ENCODE results near the gene ZBTB17. TPM values are rescaled to one million over a fixed set of nuclear protein-coding genes. Genes with fewer than 3 reads are reported as not detected.
"Not testable (repeated sequence)": the region's sequence is repeated elsewhere in the genome, so short reads cannot be mapped to it uniquely, and the experiment has no call there.

The ZBTB17 gene
- total RNA-seq, 1 donor from 2014 or later, result 14.3 TPM

DNA sequence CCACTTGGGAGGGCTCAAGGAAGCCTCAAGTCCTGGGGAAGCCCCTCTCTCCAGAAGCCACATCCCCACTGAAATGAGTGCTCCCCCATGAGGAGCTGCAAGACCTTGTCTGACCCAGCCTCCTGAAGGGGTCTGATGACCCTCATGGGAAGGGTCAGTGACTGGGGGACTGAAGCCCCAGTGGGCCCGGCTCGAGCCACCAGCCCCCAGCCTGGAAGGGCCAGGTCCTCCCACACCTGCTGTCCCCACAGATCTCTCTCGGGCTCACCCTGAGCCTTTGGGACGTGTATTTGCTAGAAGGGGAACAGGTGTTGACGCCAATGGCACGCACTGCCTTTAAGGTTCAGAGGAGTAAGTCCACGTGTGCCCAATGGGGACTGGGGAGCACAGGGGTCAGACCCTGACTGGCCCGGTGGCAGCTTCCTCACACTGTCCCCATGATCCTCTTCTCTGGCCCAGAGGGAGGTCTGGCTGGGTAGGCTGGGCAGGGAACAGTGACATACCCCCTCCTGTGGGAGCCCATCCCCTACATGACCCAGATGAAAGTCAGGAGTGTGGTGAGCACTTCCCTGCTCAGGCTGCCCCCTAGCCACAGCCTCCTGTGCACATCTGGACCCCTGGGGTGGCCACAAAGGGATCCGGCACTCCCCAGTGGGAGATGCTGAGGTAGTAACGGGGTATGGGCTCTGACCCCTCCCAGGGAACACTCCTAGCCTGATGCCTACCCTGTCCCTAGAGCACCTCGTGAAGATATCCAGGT is 15.7 kb upstream of the ZBTB17 start:
- DNase-seq (ENCODE audit: low spot score) (no peak), ATAC-seq (no peak)

GRCh38 chr1:15989776-15990175 is 13.9 kb upstream of the ZBTB17 start:
- ATAC-seq (no peak), DNase-seq (ENCODE audit: low spot score) (no peak)

DNA sequence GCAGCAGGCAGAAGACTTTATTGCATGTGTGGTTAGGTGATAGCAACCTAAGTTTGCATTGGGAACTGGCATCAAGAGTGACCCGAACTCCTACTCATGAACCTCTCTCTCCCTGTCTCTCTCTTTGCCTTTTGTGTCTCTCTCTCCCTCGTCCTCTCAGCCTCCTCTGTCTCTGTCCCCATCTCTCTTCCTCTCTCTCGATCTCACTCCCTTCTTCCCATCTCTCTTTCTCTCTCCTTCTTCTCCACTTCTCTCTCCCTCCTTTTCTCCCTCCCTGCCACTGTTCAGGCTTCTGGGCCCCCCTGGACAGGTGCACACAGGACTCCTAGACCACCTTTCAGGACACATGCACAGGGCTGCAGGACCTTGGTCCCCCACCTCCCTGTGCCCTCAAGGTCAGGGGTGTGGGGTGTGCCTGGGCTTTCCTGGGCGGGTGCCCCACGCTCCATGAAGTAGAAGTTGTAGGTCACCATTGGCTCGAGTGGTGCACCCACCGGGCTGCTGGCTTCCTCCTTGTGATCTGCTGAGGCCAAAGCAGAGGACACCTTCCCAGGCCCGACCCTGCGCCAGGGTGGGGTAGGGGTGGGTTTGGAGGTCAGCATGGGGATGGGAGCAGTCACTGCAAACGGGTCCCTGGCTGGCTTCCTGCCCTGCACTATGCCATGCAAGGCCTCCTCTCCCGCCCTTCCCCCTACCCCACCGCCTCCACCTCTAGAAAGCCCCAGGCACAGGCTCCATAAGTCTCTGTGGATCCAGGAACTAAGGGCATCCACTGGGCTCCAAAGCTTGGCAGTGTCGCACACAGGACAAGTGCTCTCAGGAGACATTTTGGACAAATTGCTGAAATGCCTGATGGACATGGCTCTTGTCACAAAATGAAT is 13.2 kb upstream of the ZBTB17 start:
- ATAC-seq (no peak), DNase-seq (ENCODE audit: low spot score) (no peak)

DNA sequence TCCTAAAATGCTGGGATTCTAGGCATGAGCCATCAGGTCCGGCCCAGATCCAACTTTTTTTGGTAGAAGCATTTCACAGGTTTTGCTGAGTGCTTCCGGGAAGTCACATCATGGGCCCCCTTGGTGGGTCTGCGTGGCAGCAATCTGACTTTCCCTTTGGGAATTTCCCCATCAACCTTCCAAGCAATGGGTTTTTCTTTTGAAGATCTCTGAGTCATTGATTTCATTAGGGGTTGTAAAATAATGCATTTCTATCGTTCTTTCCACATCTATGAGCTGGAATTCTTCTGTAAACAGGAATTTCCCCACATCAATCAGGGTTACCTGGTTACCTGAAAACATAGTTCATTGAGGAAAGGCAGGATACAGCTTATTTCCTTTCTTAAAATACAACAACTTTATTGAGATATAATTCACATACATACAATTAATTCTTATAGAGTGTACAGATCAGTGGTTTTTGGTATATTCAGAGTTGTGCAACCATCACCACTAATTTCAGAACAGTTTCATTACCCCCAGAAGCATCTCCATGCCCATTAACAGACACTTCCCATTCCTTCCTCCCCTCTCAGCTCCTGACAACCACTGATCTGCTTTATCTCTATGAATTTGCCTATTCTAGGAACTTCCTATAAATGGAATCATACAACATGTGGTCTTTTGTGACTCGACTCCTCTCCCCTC is 9.9 kb upstream of the ZBTB17 start:
- ATAC-seq, result no peak
- DNase-seq (ENCODE audit: low spot score), result no peak

- DNase-seq (ENCODE audit: low spot score), result no peak
- ATAC-seq, result no peak
Measured at GRCh38 chr1:15983275-15983674, 7.4 kb upstream of the ZBTB17 start.

- ATAC-seq, result no peak
Measured at GRCh38 chr1:15981679-15982078, 5.8 kb upstream of the ZBTB17 start.

GRCh38 chr1:15977947-15978346 is 2.0 kb upstream of the ZBTB17 start:
- DNase-seq (ENCODE audit: low spot score); ATAC-seq: not testable (repeated sequence)

More at GRCh38 chr1:15981679-15982078, 5.8 kb upstream of the ZBTB17 start:
- no peak for DNase-seq (ENCODE audit: low spot score)

DNA sequence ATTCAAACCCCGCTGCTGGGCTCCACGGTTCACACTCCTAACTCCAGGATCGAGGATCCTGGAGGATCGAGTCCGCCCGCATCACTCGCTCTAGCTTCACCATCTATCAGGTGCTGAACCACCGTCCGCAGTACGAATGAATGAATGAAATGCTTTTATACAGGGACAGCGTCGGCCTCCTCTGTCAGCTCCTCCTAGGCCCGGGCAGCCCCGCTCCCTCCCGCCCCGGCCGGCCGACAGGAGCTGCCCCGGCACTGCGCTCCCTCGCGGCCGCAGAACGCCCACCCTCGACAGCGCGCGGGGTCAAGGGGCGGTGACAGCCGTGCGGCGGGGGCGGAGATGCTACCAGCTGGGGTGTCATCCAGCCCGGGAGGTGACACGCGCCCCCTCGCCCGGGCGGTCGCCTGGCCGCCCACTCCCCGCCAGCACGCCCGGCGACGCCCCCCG is 520 bp downstream of the ZBTB17 start:
- ATAC-seq (peak; percentile 77), DNase-seq (ENCODE audit: low spot score) (peak; percentile 62)

DNA sequence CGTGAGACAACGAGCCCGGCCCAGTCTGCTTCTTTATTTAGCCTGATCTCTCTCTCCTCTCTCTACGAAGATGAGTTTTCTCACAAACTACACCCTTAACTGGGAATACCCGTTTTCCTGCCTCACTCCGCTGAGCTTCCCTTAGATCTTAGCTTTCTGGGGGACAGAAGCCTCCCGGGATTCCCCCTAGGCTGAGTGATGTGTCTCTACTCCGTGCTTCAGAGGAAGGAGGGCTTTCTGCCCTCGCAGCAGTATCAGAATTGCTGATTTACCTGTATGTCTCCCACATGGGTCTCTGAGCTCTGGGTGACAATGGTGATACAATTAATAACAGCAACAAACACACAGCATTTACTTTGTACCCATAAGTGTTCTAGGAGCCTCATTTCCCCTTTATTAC is 1.0 kb downstream of the ZBTB17 start:
- DNase-seq (ENCODE audit: low spot score) (no peak), ATAC-seq (no peak)

DNA sequence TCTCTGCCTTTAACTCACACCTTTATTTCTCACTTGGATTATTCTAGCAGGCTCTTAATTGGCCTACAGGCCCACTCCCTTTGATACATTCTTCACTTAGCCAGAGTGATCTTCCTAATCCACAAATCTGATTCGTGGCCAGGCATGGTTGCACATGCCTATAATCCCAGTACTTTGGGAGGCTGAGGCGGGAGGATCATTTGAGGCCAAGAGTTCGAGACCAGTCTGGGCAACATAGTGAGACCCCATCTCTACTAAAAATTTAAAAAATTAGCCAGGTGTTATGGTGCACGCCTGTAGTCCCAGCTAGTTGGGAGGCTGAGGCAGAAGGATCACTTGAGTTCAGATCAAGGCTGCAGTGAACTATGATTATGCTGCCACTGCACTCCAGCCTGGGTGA is 2.1 kb downstream of the ZBTB17 start:
- no peak for DNase-seq (ENCODE audit: low spot score)
- no peak for ATAC-seq

DNA sequence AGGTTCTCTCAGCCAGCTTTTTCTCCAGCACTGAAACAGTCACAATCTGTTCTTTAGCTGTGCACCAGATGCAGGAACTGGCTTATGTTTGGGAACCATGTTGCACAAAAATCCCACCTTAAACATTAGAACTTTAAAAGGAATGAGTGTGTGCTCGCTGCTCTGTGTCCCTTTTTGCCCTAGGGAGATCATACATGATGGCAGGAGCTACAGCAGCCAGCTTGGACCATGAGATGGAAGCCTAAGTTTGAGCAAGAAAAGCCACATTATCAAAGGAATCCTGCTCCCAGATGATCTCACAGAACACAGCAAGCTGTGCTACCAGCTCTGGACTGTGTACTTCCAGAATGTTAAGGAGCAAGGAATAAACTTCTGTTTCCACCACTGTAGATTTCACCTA is 3.5 kb downstream of the ZBTB17 start:
- DNase-seq (ENCODE audit: low spot score) (no peak), ATAC-seq (no peak)

DNA sequence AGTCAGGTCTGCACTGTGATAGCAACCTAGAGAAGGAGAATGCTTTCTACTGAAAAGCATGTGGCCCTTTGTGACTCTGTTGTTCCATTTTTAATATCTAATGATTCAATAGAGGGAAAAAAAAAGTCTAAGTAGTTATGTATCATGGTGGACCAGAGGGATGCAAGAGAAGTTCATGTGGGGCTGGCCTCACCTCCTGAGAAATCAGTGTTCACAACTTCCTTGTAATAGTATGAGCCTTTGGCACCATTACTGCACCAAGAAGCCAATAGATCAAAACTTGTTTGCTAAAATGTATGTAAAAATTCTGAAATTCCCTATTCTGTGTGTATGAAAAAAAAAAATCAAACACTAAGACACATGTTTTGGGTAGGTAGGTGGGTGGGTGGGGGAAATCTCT is 5.0 kb downstream of the ZBTB17 start:
- ATAC-seq (no peak), DNase-seq (ENCODE audit: low spot score) (no peak)

GRCh38 chr1:15969321-15969880 is 6.5 kb downstream of the ZBTB17 start:
- ATAC-seq (no peak), DNase-seq (ENCODE audit: low spot score) (no peak)

DNA sequence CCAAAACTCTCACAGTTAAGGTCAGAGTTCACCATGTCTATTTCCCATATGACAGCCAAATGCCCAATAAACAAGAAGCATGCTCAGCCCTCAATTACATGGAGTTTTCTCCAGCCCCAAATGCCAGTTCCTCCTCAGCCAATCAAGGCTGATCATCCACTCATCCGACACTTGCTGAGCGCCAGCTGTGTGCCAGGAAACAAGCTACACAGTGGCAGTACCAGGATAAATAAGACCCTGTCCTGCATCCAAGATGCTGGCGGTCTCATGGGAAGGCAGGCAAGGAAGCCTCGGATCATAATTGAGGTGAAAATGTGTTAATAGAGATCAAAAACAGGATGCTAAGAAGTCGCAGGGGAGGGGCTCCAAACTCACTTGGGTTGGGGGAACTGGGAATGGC is 7.7 kb downstream of the ZBTB17 start:
- ATAC-seq (no peak), DNase-seq (ENCODE audit: low spot score) (no peak)

GRCh38 chr1:15966956-15967344 is 9.0 kb downstream of the ZBTB17 start:
- DNase-seq (ENCODE audit: low spot score), result no peak
- ATAC-seq, result no peak

DNA sequence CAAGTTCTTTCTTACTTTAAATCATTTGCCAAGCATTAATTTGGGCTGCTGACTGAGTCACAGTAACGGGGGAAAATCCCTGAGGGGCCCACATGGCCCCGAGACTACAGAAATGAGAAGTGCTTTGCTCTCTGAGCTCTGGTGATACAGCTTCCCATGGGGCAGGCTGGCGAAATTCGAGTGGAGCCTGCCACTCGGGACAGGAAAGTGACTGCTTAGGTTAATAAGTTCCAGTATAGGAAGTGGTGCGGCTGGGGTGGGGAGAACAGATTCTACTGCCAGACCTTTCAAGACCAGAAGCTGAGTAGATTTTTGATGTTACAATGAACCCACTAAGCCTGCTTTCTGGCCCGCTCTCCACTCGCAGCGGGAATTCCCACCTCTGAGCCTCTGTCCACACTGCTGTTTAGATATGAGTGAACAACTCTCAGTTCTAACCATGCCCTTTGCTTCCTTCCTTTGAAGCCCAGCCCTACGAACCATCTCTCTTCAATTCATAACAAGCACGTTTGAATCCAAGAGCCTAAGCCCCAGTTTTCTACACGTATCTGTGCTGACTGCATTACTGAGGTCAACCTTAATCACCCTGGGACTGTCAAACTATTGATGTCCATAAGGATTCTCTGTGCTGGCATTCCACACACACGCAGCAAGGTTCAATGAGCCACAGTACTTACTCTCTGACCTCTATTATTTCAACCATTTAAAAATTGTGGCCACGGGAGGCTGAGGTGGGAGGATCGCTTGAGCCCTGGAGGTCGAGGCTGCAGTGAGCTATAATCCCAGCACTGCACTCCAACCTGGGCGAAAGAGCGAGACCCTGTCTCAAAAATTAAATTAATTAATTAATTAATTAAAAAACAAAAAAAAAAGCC is 9.6 kb downstream of the ZBTB17 start:
- ATAC-seq (peak; percentile 22), DNase-seq (ENCODE audit: low spot score) (no peak)

GRCh38 chr1:15965228-15965767 is 10.6 kb downstream of the ZBTB17 start:
- DNase-seq (ENCODE audit: low spot score) (no peak), ATAC-seq (no peak)

DNA sequence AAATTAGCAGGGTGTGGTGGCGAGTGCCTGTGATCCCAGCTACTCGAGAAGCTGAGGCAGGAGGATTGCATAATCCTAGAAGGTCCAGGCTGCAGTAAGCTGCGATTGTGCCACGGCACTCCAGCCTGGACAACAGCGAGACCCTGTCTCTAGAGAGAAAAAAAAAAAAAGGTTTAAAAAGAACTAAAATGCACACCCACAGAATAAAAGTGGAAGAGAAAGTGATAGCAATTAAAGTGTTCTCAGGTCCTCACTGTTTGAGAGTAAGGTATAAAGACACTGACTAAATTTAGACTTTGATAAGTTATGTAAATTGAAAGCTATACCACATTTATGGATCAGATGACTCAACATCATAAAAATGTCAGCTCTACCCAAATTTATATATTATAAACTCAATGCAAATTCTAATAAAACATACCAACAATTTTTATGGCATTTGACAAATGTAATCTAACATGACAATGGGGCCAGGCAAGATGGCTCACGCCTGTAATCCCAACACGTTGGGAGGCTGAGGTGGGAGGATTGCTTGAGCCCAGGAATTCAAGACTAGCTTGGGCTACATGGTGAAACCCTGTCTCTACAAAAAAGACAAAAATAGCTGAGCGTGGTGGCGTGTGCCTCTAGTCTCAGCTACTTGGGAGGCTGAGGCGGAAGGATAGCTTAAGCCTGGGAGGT is 11.8 kb downstream of the ZBTB17 start:
- DNase-seq (ENCODE audit: low spot score) (no peak), ATAC-seq (no peak)

DNA sequence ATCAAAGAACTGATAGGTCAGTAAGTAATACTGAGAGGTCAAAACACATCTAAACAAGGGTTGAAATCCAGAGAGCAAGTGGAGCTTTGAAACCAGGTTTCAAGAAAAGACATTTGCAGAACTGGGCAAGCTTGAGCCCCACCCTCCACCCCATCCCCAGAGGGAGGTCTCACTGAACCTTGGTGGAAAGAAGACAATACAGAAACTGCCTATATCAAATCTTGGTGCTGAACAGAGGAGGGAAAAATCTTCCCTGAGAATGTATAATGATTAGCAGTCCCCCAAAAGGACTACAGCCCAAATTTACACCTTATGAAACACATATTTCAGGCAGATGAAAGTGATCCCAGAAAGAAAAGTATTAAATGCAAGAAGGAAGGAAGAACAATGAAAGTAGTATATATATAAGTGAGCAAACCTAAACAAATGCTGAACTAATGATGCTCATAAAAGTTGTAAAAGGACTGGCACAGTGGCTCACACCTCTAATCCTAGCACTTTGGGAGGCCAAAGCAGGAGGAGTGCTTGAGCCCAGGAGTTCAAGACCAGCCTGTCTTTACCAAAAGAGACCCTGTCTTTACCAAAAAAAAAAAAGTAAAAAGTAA is 12.4 kb downstream of the ZBTB17 start:
- DNase-seq (ENCODE audit: low spot score), result no peak
- no peak for ATAC-seq

Data from left lobe of liver (tissue), 2 donors.